Osteoblast (primary cell): ENCODE data around the gene FABP3. TPM values are rescaled to one million over a fixed set of nuclear protein-coding genes. Genes with fewer than 3 reads are reported as not detected.

Experiments
- DNase-seq: peaks from one replicate; pipeline ENCODE4 v3.0.0; 2011; ENCODE audit warnings: low spot score, mixed read lengths; ENCODE audit not compliant: insufficient read length; ENCODE audit errors: missing footprints
- H2AFZ ChIP-seq: 2 replicates; pipeline ENCODE4 v1.6.0; 2011; ENCODE audit warnings: mild to moderate bottlenecking, low read length
- H3K27ac ChIP-seq: 2 replicates; pipeline ENCODE4 v1.5.1; 2011; ENCODE audit warnings: mild to moderate bottlenecking, low read depth, low read length, moderate library complexity
- H3K27me3 ChIP-seq: 2 replicates; pipeline ENCODE4 v1.6.0; 2012; ENCODE audit warnings: mild to moderate bottlenecking, control low read depth, inconsistent platforms, low read length, moderate library complexity; ENCODE audit not compliant: insufficient read depth
- H3K36me3 ChIP-seq: 2 replicates; pipeline ENCODE4 v1.5.1; 2011; ENCODE audit warnings: mild to moderate bottlenecking, low read length, control low read depth, moderate library complexity; ENCODE audit not compliant: insufficient read depth
- H3K4me1 ChIP-seq: 2 replicates; pipeline ENCODE4 v1.5.1; 2011; ENCODE audit warnings: mild to moderate bottlenecking, low read length, control low read depth, moderate library complexity; ENCODE audit not compliant: insufficient read depth
- H3K4me2 ChIP-seq: 2 replicates; pipeline ENCODE4 v1.6.0; 2011; ENCODE audit warnings: mild to moderate bottlenecking, low read length; ENCODE audit not compliant: insufficient read depth
- H3K4me3 ChIP-seq: fragments of 200-600 bp; sonication (generic); 3 replicates; pipeline ENCODE4 v1.5.1; 2012; ENCODE audit warnings: mild to moderate bottlenecking, low read length, inconsistent platforms; ENCODE audit not compliant: insufficient read depth
- H3K79me2 ChIP-seq: 2 replicates; pipeline ENCODE4 v1.6.0; 2012; ENCODE audit warnings: mild to moderate bottlenecking, low read length, control low read depth, inconsistent platforms; ENCODE audit not compliant: insufficient read depth
- H3K9me3 ChIP-seq: 2 replicates; pipeline ENCODE4 v1.5.1; 2011; ENCODE audit warnings: low read depth, low read length, control low read depth
- H4K20me1 ChIP-seq: 2 replicates; pipeline ENCODE4 v1.6.0; 2012; ENCODE audit warnings: mild to moderate bottlenecking, low read length, control low read depth; ENCODE audit not compliant: insufficient read depth
- CTCF ChIP-seq: IDR thresholded peaks from 2 replicates; pipeline ENCODE4 v1.5.1; 2011; ENCODE audit warnings: mild to moderate bottlenecking, low read depth, low read length, moderate library complexity; ENCODE audit errors: extremely low read depth
- total RNA-seq: library from RNA; depleted of rRNA; stranded (reverse); fragments of >200 nt; gene quantifications from 2 replicates; pipeline ENCODE4 v1.2.3, GENCODE V29; 2012

FABP3 gene
- total RNA-seq, 1 donor, result 28.6 TPM

- no peak for TF ChIP-seq CTCF
- H3K4me1 ChIP-seq, result peaks cover 32% of the 10 kb centered on the region
- no peak for DNase-seq
- no peaks in the 10 kb centered on the region for H3K79me2 ChIP-seq
- no peak overlapping the region for H3K4me2 ChIP-seq
- no peak overlapping the region for H2AFZ ChIP-seq
- H4K20me1 ChIP-seq, result no peaks in the 10 kb centered on the region
- no peaks in the 10 kb centered on the region for H3K9me3 ChIP-seq
- H3K36me3 ChIP-seq, result no peaks in the 10 kb centered on the region
- no peak overlapping the region for H3K27ac ChIP-seq
- no peak overlapping the region for H3K4me3 ChIP-seq
- H3K27me3 ChIP-seq, result no peaks in the 10 kb centered on the region
Measured at GRCh38 chr1:31378001-31378400, 5.1 kb upstream of the FABP3 start.

GRCh38 chr1:31377364-31377863 is 4.5 kb upstream of the FABP3 start:
- Histone ChIP-seq H3K4me1 (peaks cover 36% of the 10 kb centered on the region), H3K36me3 (no peaks in the 10 kb centered on the region), H2AFZ (no peak overlapping the region), H3K9me3 (no peaks in the 10 kb centered on the region), H3K27me3 (no peaks in the 10 kb centered on the region), H4K20me1 (no peaks in the 10 kb centered on the region), H3K27ac (no peak overlapping the region), H3K4me2 (no peak overlapping the region), H3K79me2 (no peaks in the 10 kb centered on the region), H3K4me3 (no peak overlapping the region)
- TF ChIP-seq CTCF, result no peak
- no peak for DNase-seq

- Histone ChIP-seq H3K27ac (no peak overlapping the region), H3K36me3 (no peaks in the 10 kb centered on the region), H2AFZ (no peak overlapping the region), H3K79me2 (no peaks in the 10 kb centered on the region), H3K4me3 (no peak overlapping the region), H3K9me3 (no peaks in the 10 kb centered on the region), H4K20me1 (no peaks in the 10 kb centered on the region), H3K27me3 (no peaks in the 10 kb centered on the region), H3K4me2 (no peak overlapping the region), H3K4me1 (peaks cover 31% of the 10 kb centered on the region)
- TF ChIP-seq CTCF, result no peak
- peak; percentile 97 for DNase-seq
Measured at GRCh38 chr1:31376375-31377134, 3.7 kb upstream of the FABP3 start.

- no peak overlapping the region for H3K27ac ChIP-seq
- no peak for TF ChIP-seq CTCF
- no peaks in the 10 kb centered on the region for H3K79me2 ChIP-seq
- no peaks in the 10 kb centered on the region for H3K27me3 ChIP-seq
- peak overlapping the region; percentile 89 for H3K4me2 ChIP-seq
- peak overlapping the region; percentile 20 for H2AFZ ChIP-seq
- no peak overlapping the region for H3K4me3 ChIP-seq
- no peaks in the 10 kb centered on the region for H3K9me3 ChIP-seq
- peaks cover 25% of the 10 kb centered on the region for H3K4me1 ChIP-seq
- peak; percentile 74 for DNase-seq
- H3K36me3 ChIP-seq, result no peaks in the 10 kb centered on the region
- H4K20me1 ChIP-seq, result no peaks in the 10 kb centered on the region
Measured at GRCh38 chr1:31374511-31375196, 1.8 kb upstream of the FABP3 start.
